Endothelial cell (in vitro differentiated cells): ENCODE measurements around the gene IVNS1ABP. TPM values are rescaled to one million over a fixed set of nuclear protein-coding genes. Genes with fewer than 3 reads are reported as not detected.
"Not testable (repeated sequence)": the region's sequence is repeated elsewhere in the genome, so short reads cannot be mapped to it uniquely, and the experiment has no call there.

Experiments
- DNase-seq: peaks from one replicate; pipeline ENCODE4 v3.0.0; 2021; ENCODE audit warnings: low spot score
- H3K27ac Mint-ChIP-seq: one replicate; pipeline ENCODE4 v1.8.0; 2021; ENCODE audit warnings: mixed read lengths, inconsistent platforms; ENCODE audit not compliant: unreplicated experiment
- H3K27me3 Mint-ChIP-seq: one replicate; pipeline ENCODE4 v1.8.0; 2021; ENCODE audit warnings: mild to moderate bottlenecking, moderate library complexity, mixed read lengths, inconsistent platforms; ENCODE audit not compliant: unreplicated experiment
- H3K36me3 Mint-ChIP-seq: one replicate; pipeline ENCODE4 v1.8.0; 2021; ENCODE audit warnings: mild to moderate bottlenecking, low read depth, mixed read lengths, inconsistent platforms; ENCODE audit not compliant: unreplicated experiment
- H3K4me1 Mint-ChIP-seq: one replicate; pipeline ENCODE4 v1.8.0; 2021; ENCODE audit warnings: mild to moderate bottlenecking, mixed read lengths, inconsistent platforms; ENCODE audit not compliant: unreplicated experiment
- H3K4me3 Mint-ChIP-seq: one replicate; pipeline ENCODE4 v1.8.0; 2021; ENCODE audit warnings: mild to moderate bottlenecking, mixed read lengths, inconsistent platforms; ENCODE audit not compliant: unreplicated experiment
- H3K9me3 Mint-ChIP-seq: one replicate; pipeline ENCODE4 v1.8.0; 2021; ENCODE audit warnings: mixed read lengths, inconsistent platforms; ENCODE audit not compliant: unreplicated experiment
- total RNA-seq: library from RNA; stranded (reverse); fragmentation: NEBNext Ultra II Directional; extraction: Animal tissue kit (Norgen Biotek cat#: 25700); gene quantifications from one replicate; pipeline ENCODE4 v1.2.1, GENCODE V29; 2021; ENCODE audit not compliant: unreplicated experiment
- TF ChIP-seq, protein P1 (sequence below): fragments of 200-600 bp; sonication (generic); IDR thresholded peaks from one replicate; pipeline ENCODE4 v1.5.0; 2021; ENCODE audit warnings: antibody characterized with exemption; ENCODE audit not compliant: unreplicated experiment

Gene IVNS1ABP
- total RNA-seq, 1 donor from 2014 or later, result 95.9 TPM

GRCh38 chr1:185263292-185263691 lies 53.8 kb downstream of the IVNS1ABP start:
- no peak overlapping the region for H3K4me3 Mint-ChIP-seq
- TF ChIP-seq, protein P1, sequence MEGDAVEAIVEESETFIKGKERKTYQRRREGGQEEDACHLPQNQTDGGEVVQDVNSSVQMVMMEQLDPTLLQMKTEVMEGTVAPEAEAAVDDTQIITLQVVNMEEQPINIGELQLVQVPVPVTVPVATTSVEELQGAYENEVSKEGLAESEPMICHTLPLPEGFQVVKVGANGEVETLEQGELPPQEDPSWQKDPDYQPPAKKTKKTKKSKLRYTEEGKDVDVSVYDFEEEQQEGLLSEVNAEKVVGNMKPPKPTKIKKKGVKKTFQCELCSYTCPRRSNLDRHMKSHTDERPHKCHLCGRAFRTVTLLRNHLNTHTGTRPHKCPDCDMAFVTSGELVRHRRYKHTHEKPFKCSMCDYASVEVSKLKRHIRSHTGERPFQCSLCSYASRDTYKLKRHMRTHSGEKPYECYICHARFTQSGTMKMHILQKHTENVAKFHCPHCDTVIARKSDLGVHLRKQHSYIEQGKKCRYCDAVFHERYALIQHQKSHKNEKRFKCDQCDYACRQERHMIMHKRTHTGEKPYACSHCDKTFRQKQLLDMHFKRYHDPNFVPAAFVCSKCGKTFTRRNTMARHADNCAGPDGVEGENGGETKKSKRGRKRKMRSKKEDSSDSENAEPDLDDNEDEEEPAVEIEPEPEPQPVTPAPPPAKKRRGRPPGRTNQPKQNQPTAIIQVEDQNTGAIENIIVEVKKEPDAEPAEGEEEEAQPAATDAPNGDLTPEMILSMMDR, result no peak
- H3K4me1 Mint-ChIP-seq, result no peaks in the 10 kb centered on the region
- H3K27me3 Mint-ChIP-seq, result no peaks in the 10 kb centered on the region
- no peaks in the 10 kb centered on the region for H3K9me3 Mint-ChIP-seq
- H3K27ac Mint-ChIP-seq, result no peak overlapping the region
- no peaks in the 10 kb centered on the region for H3K36me3 Mint-ChIP-seq
- no peak for DNase-seq

GRCh38 chr1:185262151-185262550 lies 54.9 kb downstream of the IVNS1ABP start:
- DNase-seq, result no peak
- Mint-ChIP-seq H3K4me1 (no peaks in the 10 kb centered on the region), H3K27ac (no peak overlapping the region), H3K4me3 (no peak overlapping the region), H3K27me3 (no peaks in the 10 kb centered on the region), H3K9me3 (no peaks in the 10 kb centered on the region), H3K36me3 (no peaks in the 10 kb centered on the region)
- TF ChIP-seq, protein P1, result no peak

DNA sequence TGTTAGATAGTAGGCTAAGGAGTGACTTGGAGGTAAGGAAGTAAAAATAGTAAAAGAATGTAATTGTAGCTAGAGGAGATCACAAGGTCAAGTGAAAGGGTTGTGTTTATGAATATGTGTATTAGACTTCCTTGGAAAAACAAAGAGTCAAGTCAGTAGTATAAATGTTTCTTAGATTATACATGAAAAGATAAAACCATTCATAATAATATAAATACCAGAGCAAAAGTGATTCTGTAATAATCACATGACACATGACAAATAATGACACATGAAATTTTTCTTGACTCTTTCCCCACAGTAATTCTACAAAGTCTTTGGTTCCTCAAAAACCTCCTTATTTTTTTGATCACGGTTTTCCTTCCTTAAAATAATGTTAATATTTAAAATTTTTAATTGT lies 56.4 kb downstream of the IVNS1ABP start:
- TF ChIP-seq, protein P1, result no peak
- Mint-ChIP-seq H3K27me3 (no peaks in the 10 kb centered on the region), H3K4me1 (no peaks in the 10 kb centered on the region), H3K27ac (no peak overlapping the region), H3K36me3 (no peaks in the 10 kb centered on the region), H3K4me3 (no peak overlapping the region), H3K9me3 (no peaks in the 10 kb centered on the region)
- DNase-seq, result no peak

DNA sequence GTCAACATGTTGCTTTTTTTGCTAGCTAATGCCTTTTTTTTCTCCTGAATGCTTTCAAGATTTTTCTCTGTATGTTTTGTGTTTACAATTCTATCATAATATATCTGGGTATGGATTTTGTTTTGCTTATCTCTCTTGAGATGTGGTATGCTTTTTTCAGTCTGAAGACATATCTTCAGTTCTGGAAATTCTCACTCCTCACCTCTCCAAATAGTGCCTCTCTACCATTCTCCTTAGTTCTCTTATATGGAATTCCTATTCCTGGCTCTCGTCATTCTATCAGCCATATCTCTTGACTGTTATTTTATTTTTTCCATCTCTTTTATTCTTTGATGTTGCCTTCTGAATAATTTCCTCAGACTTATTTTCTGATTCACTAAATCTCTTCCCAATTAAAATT lies 58.4 kb downstream of the IVNS1ABP start:
- H3K4me3 Mint-ChIP-seq, result no peak overlapping the region
- H3K9me3 Mint-ChIP-seq, result no peaks in the 10 kb centered on the region
- DNase-seq, result no peak
- H3K4me1 Mint-ChIP-seq, result no peaks in the 10 kb centered on the region
- no peaks in the 10 kb centered on the region for H3K36me3 Mint-ChIP-seq
- H3K27me3 Mint-ChIP-seq, result no peaks in the 10 kb centered on the region
- TF ChIP-seq, protein P1, result no peak
- no peak overlapping the region for H3K27ac Mint-ChIP-seq

- Mint-ChIP-seq H3K4me1 (no peaks in the 10 kb centered on the region), H3K27ac (peak overlapping the region; percentile 37), H3K36me3 (no peaks in the 10 kb centered on the region), H3K4me3 (peak overlapping the region; percentile 33), H3K9me3 (no peaks in the 10 kb centered on the region), H3K27me3 (no peaks in the 10 kb centered on the region)
- no peak for DNase-seq
- TF ChIP-seq, protein P1, result no peak
Measured at GRCh38 chr1:185257950-185258208, 59.2 kb downstream of the IVNS1ABP start.

DNA sequence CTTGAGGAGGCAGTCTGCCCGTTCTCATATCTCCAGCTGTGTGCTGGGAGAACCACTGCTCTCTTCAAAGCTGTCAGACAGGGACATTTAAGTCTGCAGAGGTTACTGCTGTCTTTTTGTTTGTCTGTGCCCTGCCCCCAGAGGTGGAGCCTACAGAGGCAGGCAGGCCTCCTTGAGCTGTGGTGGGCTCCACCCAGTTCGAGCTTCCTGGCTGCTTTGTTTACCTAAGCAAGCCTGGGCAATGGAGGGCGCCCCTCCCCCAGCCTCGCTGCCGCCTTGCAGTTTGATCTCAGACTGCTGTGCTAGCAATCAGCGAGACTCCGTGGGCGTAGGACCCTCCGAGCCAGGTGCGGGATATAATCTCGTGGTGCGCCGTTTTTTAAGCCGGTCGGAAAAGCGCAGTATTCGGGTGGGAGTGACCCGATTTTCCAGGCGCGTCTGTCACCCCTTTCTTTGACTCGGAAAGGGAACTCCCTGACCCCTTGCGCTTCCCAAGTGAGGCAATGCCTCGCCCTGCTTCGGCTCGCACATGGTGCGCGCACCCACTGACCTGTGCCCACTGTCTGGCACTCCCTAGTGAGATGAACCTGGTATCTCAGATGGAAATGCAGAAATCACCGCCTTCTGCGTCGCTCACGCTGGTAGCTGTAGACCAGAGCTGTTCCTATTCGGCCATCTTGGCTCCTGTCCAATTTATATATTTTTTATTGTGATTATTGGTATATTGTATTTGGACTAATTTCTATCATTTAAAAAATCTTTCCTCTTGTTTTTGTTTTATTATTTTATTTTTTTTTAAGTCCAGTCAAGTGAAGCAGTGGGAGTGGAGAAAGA lies 59.7 kb downstream of the IVNS1ABP start:
- DNase-seq, H3K9me3 Mint-ChIP-seq, H3K27ac Mint-ChIP-seq, H3K36me3 Mint-ChIP-seq, H3K27me3 Mint-ChIP-seq, H3K4me3 Mint-ChIP-seq, H3K4me1 Mint-ChIP-seq: not testable (repeated sequence)

GRCh38 chr1:185255595-185255994 lies 61.4 kb downstream of the IVNS1ABP start:
- H3K27ac Mint-ChIP-seq, H3K9me3 Mint-ChIP-seq, H3K4me1 Mint-ChIP-seq, H3K27me3 Mint-ChIP-seq, H3K4me3 Mint-ChIP-seq, DNase-seq, H3K36me3 Mint-ChIP-seq: not testable (repeated sequence)

GRCh38 chr1:185252404-185252803 lies 64.6 kb downstream of the IVNS1ABP start:
- not testable (repeated sequence) for H3K27me3 Mint-ChIP-seq, H3K4me3 Mint-ChIP-seq, DNase-seq, H3K4me1 Mint-ChIP-seq, H3K27ac Mint-ChIP-seq, H3K36me3 Mint-ChIP-seq, H3K9me3 Mint-ChIP-seq
